K562 (cell line): ENCODE measurements around the gene PLCG2. TPM values are rescaled to one million over a fixed set of nuclear protein-coding genes. Genes with fewer than 3 reads are reported as not detected.

Experiments
- ATAC-seq: fragments of 200-7000 bp; cut with Tn5 transposase; 3 replicates; pipeline ENCODE4 v1.9.1; 2020; ENCODE audit warnings: moderate library complexity
- BruUV-seq: library from RNA; stranded (reverse); fragments of 400-500 nt; replicated peaks from 2 replicates; lab custom pipeline; 2021; lab: Mats Ljungman, UMichigan
- CTCF ChIA-PET: fragments of 300-600 bp; formaldehyde crosslinking; extraction: SDS; loops from one replicate; lab custom pipeline; 2021; ENCODE audit warnings: low intra/inter-chr PET ratio; lab: Yijun Ruan, JAX
- POLR2A ChIA-PET: fragments of 300-600, 350-650 bp; sonication (Branson Sonifier 250); formaldehyde crosslinking; extraction: SDS; loops from one replicate; lab custom pipeline; 2021; ENCODE audit warnings: antibody characterized with exemption, inconsistent platforms; lab: Yijun Ruan, JAX
- DNase-seq, 4 experiments: peaks; one replicate each; pipeline versions ENCODE4 v3.0.0 to v3.0.0-alpha.2; 2011 to 2018; ENCODE audit warnings: low spot score in 3 of 4, mixed read lengths in 3 of 4; ENCODE audit errors: extremely low read depth in 1 of 4
- FAIRE-seq: peaks from 2 replicates; lab custom pipeline; 2011; peaks lifted over from hg19 to GRCh38; lab: Jason Lieb, UNC
- H2AFZ ChIP-seq: 2 replicates; pipeline ENCODE4 v1.6.0; 2011; ENCODE audit warnings: low read depth, low read length, control low read depth, inconsistent platforms
- H3K27ac ChIP-seq: fragments of 200-600 bp; 3 replicates; pipeline ENCODE4 v1.8.0; 2011; ENCODE audit warnings: low read depth, mild to moderate bottlenecking, control low read depth, inconsistent platforms, low read length, moderate library complexity, mixed read lengths; ENCODE audit errors: extremely low read depth
- H3K27me3 ChIP-seq, 2 experiments: fragments of 300-600 bp in 1 of 2; 2 replicates in 1 of 2; 3 replicates in 1 of 2; pipeline versions ENCODE4 v1.6.0 to v1.8.0; 2011; ENCODE audit warnings: inconsistent platforms in 2 of 2, low read length in 2 of 2, mild to moderate bottlenecking in 1 of 2, mixed read lengths in 1 of 2, moderate library complexity in 1 of 2; ENCODE audit not compliant: control insufficient read depth in 2 of 2, insufficient read depth in 2 of 2
- H3K36me3 ChIP-seq: fragments of 300-600 bp; 3 replicates; pipeline ENCODE4 v1.8.0; 2011; ENCODE audit warnings: mild to moderate bottlenecking, low read length, inconsistent platforms; ENCODE audit not compliant: control insufficient read depth, insufficient read depth
- H3K4me1 ChIP-seq, 2 experiments: fragments of 200-600 bp in 1 of 2; replicated peaks in 1 of 2; 2 replicates in 1 of 2; 3 replicates in 1 of 2; pipeline versions ENCODE4 v1.5.1 to v1.8.0; 2011; ENCODE audit warnings: inconsistent platforms in 2 of 2, low read length in 2 of 2, mild to moderate bottlenecking in 1 of 2, mixed read lengths in 1 of 2, moderate library complexity in 1 of 2; ENCODE audit not compliant: control insufficient read depth in 2 of 2, insufficient read depth in 2 of 2
- H3K4me2 ChIP-seq: 2 replicates; pipeline ENCODE4 v1.6.1; 2011; ENCODE audit warnings: low read length, control low read depth, inconsistent platforms, mixed read lengths; ENCODE audit not compliant: insufficient read depth
- H3K4me3 ChIP-seq: fragments of 200-600 bp; sonication (generic), shearing (Covaris generic); 2 replicates; pipeline ENCODE4 v1.5.1; 2016; ENCODE audit warnings: control low read depth, inconsistent platforms
- H3K79me2 ChIP-seq: fragments of 200-600 bp; 3 replicates; pipeline ENCODE4 v1.8.0; 2011; ENCODE audit warnings: low read length, inconsistent platforms; ENCODE audit not compliant: control insufficient read depth, insufficient read depth
- H3K9ac ChIP-seq, 2 experiments: 2 replicates each; pipeline versions ENCODE4 v1.6.0 to v1.6.1; 2011; ENCODE audit warnings: low read depth in 2 of 2, low read length in 2 of 2, control low read depth in 1 of 2, inconsistent platforms in 1 of 2, mild to moderate bottlenecking in 1 of 2, mixed read lengths in 1 of 2; ENCODE audit not compliant: insufficient read depth in 1 of 2
- H3K9me1 ChIP-seq: one replicate; pipeline ENCODE4 v1.6.0; 2011; ENCODE audit warnings: inconsistent platforms, mild to moderate bottlenecking, low read length, moderate library complexity; ENCODE audit not compliant: control insufficient read depth, insufficient read depth
- H3K9me3 ChIP-seq: replicated peaks from 2 replicates; pipeline ENCODE4 v1.5.1; 2011; ENCODE audit warnings: low read depth, low read length, inconsistent platforms; ENCODE audit not compliant: control insufficient read depth, insufficient read depth
- H4K20me1 ChIP-seq: replicated peaks from 2 replicates; pipeline ENCODE4 v1.6.1; 2011; ENCODE audit warnings: low read length, inconsistent platforms, mixed read lengths; ENCODE audit not compliant: control insufficient read depth, insufficient read depth
- GABPB2 ChIP-seq: fragments of 250-450 bp; sonication (Bioruptor Pico); conservative IDR thresholded peaks from 2 replicates; pipeline ENCODE4 v1.5.1; 2021; ENCODE audit warnings: mild to moderate bottlenecking
- ILK ChIP-seq: fragments of 450-650 bp; IDR thresholded peaks from 2 replicates; pipeline ENCODE4 v1.6.1; 2016; ENCODE audit warnings: missing genetic modification characterization, low read depth, mild to moderate bottlenecking, missing compliant biosample characterization, moderate library complexity, borderline replicate concordance
- LCOR ChIP-seq: sonication (generic); formaldehyde crosslinking; IDR thresholded peaks from 2 replicates; pipeline ENCODE4 v1.8.0; 2022; ENCODE audit warnings: mild to moderate bottlenecking, missing genetic modification reagents
- PTTG1 ChIP-seq: fragments of 450-650 bp; IDR thresholded peaks from 2 replicates; pipeline ENCODE4 v1.6.1; 2016; ENCODE audit warnings: low read depth, mild to moderate bottlenecking, missing genetic modification characterization, missing compliant biosample characterization
- RNF2 ChIP-seq: sonication (generic); IDR thresholded peaks from 2 replicates; pipeline ENCODE4 v1.6.1; 2016
- SIX5 ChIP-seq, 2 experiments: IDR thresholded peaks; 2 replicates each; pipeline ENCODE4 v1.6.1; 2011; ENCODE audit warnings: low read length in 2 of 2, borderline replicate concordance in 1 of 2, low read depth in 1 of 2, mild to moderate bottlenecking in 1 of 2, moderate library complexity in 1 of 2; ENCODE audit not compliant: insufficient read depth in 1 of 2
- ZNF398 ChIP-seq: fragments of 250-450 bp; sonication (Bioruptor Pico); IDR thresholded peaks from 2 replicates; pipeline ENCODE4 v1.8.0; 2021; ENCODE audit warnings: moderate library complexity, mild to moderate bottlenecking, inconsistent platforms
- WGBS: fragments of 100-300 bp; shearing (Covaris generic); methylation state at CpG from one replicate; pipeline ENCODE4 v1.1.6; 2016; ENCODE audit warnings: low coverage, mixed read lengths; ENCODE audit not compliant: insufficient coverage; ENCODE audit errors: missing lambda C conversion rate; 5-methylcytosine and 5-hydroxymethylcytosine counted together
- in situ Hi-C: fragments of 300-500 bp; cut with MboI; formaldehyde crosslinking; loops from 4 replicates; pipeline ENCODE4 v1.15.0; 2018; ENCODE audit warnings: inconsistent platforms, mixed read lengths
- intact Hi-C: fragments of 100-400 bp; cut with micrococcal nuclease; formaldehyde crosslinking; loops from 2 replicates; pipeline ENCODE4 v1.14.2; 2022
- polyA plus RNA-seq, 8 experiments: library from polyadenylated mRNA; depleted of rRNA in 4 of 8; stranded (reverse) in 5 of 8; unstranded in 3 of 8; fragments of >200 nt; fragmentation: Nextera tagmentation in 2 of 8; fragmentation: Illumina TruSeq in 1 of 8; extraction: Ambion mirVana in 2 of 8; extraction: Trizol in 1 of 8; gene quantifications; 2 replicates each; pipeline versions ENCODE4 v1.2.1 to v1.2.3, GENCODE V29; 2011 to 2014; ENCODE audit warnings: inconsistent platforms in 1 of 8, missing spikeins in 1 of 8
- total RNA-seq, 7 experiments: library from RNA; depleted of rRNA in 6 of 7; stranded (reverse); fragments of >200 nt in 6 of 7; fragmentation: Illumina TruSeq in 2 of 7; extraction: Trizol in 2 of 7; gene quantifications; 2 replicates each; pipeline versions ENCODE4 v1.2.1 to v1.2.3, GENCODE V29; 2011 to 2021; ENCODE audit warnings: low replicate concordance in 1 of 7
- TF ChIP-seq, protein P1 (sequence below): fragments of 450-650 bp; formaldehyde crosslinking; IDR thresholded peaks from 2 replicates; pipeline ENCODE4 v1.4.0; 2020; ENCODE audit warnings: mild to moderate bottlenecking, moderate library complexity

The PLCG2 gene
- total and polyA plus RNA-seq, 9 of the 15 experiments (the other 6 are each of a cell fraction or from before 2014, with no cell fraction given): 0.94 to 7.1 (median 3.1) TPM

DNA sequence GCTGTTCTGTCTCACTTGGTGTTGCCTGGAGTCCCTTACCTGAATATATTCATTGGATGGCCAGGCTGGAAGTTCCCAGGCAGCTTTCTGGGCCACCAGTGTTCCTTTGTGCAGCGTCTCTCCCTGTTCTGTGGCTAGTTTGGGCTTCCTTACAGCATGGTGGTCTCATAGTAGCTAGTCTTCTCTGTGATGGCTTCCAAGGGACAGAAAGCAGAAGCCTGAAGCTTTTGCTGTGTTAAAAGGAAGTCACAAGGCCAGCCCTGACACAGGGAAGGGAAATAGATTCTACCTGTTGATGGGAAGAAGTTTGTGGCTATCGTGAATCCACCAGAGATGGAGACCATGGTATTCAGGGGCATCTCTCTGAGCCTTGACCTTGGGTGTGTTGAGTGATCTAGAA is 34.6 kb downstream of the PLCG2 start:
- ChIA-PET CTCF (no interaction called here), POLR2A (interaction anchor here (0.9 to 1.2 kb wide), 2 partner anchors 9 to 27 kb away, joined by 3 to 4 read pairs; no protein-coding TSS in a partner anchor)
- Histone ChIP-seq H3K4me1 (no peaks in the 10 kb centered on the region; a peak in 2 of 5 replicates), H3K9ac (no peak overlapping the region), H2AFZ (no peak overlapping the region), H4K20me1 (peaks cover 8% of the 10 kb centered on the region), H3K9me1 (no peaks in the 10 kb centered on the region), H3K4me2 (no peak overlapping the region), H3K4me3 (no peak overlapping the region), H3K27ac (no peak overlapping the region), H3K9me3 (no peaks in the 10 kb centered on the region), H3K27me3 (peaks cover 15 to 55% of the 10 kb centered on the region in 2 experiments; a peak in 4 of 5 replicates), H3K36me3 (no peaks in the 10 kb centered on the region), H3K79me2 (no peaks in the 10 kb centered on the region)
- in situ Hi-C loops: no loop called here
- BruUV-seq: no TSS peak
- TF ChIP-seq ILK (tag) (no peak), RNF2 (no peak), ZNF398 (CRISPR knock-in tag) (no peak), GABPB2 (no peak), PTTG1 (tag) (no peak), LCOR (no peak), SIX5 (IDR thresholded peaks at IDR 0.05; ENCODE audit: borderline replicate concordance in 1 of 2, insufficient read depth in 1 of 2, low read depth in 1 of 2, low read length in 2 of 2) (no peak)
- TF ChIP-seq, protein P1, sequence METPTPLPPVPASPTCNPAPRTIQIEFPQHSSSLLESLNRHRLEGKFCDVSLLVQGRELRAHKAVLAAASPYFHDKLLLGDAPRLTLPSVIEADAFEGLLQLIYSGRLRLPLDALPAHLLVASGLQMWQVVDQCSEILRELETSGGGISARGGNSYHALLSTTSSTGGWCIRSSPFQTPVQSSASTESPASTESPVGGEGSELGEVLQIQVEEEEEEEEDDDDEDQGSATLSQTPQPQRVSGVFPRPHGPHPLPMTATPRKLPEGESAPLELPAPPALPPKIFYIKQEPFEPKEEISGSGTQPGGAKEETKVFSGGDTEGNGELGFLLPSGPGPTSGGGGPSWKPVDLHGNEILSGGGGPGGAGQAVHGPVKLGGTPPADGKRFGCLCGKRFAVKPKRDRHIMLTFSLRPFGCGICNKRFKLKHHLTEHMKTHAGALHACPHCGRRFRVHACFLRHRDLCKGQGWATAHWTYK (CRISPR knock-in tag): no peak
- FAIRE-seq (no peak), DNase-seq (no peak), ATAC-seq (no peak)
- WGBS: 3% methylated on average over 2 of the region's 2 CpGs
- intact Hi-C loops: no loop called here
